ENCODE data around the gene TC2N. TPM values are rescaled to one million over a fixed set of nuclear protein-coding genes. Genes with fewer than 3 reads are reported as not detected.
"Not testable (repeated sequence)": the region's sequence is repeated elsewhere in the genome, so short reads cannot be mapped to it uniquely, and the experiment has no call there.

TC2N gene
- total RNA-seq, 1 experiment from 2014 or later = 15.9 TPM

- BruUV-seq (replicated peaks) = no TSS peak
- Histone ChIP-seq H3K9me3 (ENCODE audit: control insufficient read depth in 1 of 2, insufficient read depth in 1 of 2, low read depth in 1 of 2, low read length in 2 of 2) (no peaks in the 10 kb centered on the region), H3K79me2 (ENCODE audit: insufficient read depth, low read length) (no peaks in the 10 kb centered on the region), H3K4me1 (ENCODE audit: control insufficient read depth in 1 of 2, insufficient read depth in 2 of 2, low read length in 2 of 2) (no peaks in the 10 kb centered on the region), H3K9ac (ENCODE audit: low read length) (no peak overlapping the region), H3K27ac (ENCODE audit: low read depth, low read length) (no peak overlapping the region), H3K4me3 (replicated peaks in 1 of 2; ENCODE audit: low read depth in 1 of 2, low read length in 2 of 2) (no peak overlapping the region), H3K36me3 (ENCODE audit: control insufficient read depth in 1 of 2, insufficient read depth in 2 of 2, low read length in 2 of 2) (no peaks in the 10 kb centered on the region), H3K9me2 (ENCODE audit: insufficient read depth) (no peaks in the 10 kb centered on the region), H4K20me1 (ENCODE audit: insufficient read depth) (no peaks in the 10 kb centered on the region), H3K4me2 (ENCODE audit: low read length) (no peak overlapping the region), H2AFZ (ENCODE audit: low read depth, low read length, poor library complexity, severe bottlenecking) (no peak overlapping the region), H3K27me3 (ENCODE audit: insufficient read depth, low read length) (no peaks in the 10 kb centered on the region)
- ATAC-seq (no peak), DNase-seq (ENCODE audit: low read depth, low spot score) (no peak)
- TF ChIP-seq, protein P1, sequence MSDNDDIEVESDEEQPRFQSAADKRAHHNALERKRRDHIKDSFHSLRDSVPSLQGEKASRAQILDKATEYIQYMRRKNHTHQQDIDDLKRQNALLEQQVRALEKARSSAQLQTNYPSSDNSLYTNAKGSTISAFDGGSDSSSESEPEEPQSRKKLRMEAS (IDR thresholded peaks at IDR 0.05) = no peak
- no peak for TF ChIP-seq CEBPB (IDR thresholded peaks at IDR 0.05; ENCODE audit: low read depth)
- no peak for TF ChIP-seq RAD21 (IDR thresholded peaks at IDR 0.05; ENCODE audit: low read depth)
- TF ChIP-seq ATF3 (IDR thresholded peaks at IDR 0.05) = no peak
- TF ChIP-seq ZFX (IDR thresholded peaks at IDR 0.05) = no peak
- no peak for TF ChIP-seq SIN3A (IDR thresholded peaks at IDR 0.05; ENCODE audit: low read depth)
- intact Hi-C loops (cut with micrococcal nuclease) = no loop called here
- RAD21 ChIA-PET (ENCODE audit: low non-redundant PET in 1 of 2, low total read pairs in 2 of 2, uncharacterized antibody in 2 of 2, unreplicated experiment in 2 of 2) = no interaction called here
- POLR2A ChIA-PET = no interaction called here
- CTCF ChIA-PET = no interaction called here
Observed at GRCh38 chr14:91847693-91848092, 19.6 kb downstream of the TC2N start.

DNA sequence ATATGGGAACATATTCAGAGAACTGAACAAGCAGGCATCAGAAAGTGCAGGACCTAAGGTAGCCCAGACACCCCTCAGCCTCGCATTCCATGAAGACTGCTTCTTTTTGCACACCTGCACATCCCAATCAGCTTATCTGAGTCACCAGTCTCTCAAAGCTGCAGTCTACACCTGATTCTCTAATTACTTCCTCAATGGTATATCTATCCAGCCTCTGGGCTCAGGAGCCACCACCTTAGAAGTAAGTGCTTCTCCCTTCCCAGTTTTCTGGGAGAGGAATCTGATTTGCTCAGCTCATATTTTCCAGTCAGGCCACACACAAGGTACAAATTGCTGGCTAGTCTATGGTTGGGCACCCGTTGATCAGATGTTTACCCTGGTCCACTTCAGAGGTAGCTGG is 21.7 kb downstream of the TC2N start:
- no TSS peak for BruUV-seq (replicated peaks)
- DNase-seq (ENCODE audit: low read depth, low spot score) (no peak), ATAC-seq (no peak)
- intact Hi-C loops (cut with micrococcal nuclease) = no loop called here
- RAD21 ChIA-PET (ENCODE audit: low non-redundant PET in 1 of 2, low total read pairs in 2 of 2, uncharacterized antibody in 2 of 2, unreplicated experiment in 2 of 2) = interaction anchor here in 1 of 2 experiments (0.6 kb wide), 1 partner anchor 66 kb away, joined by 4 read pairs; no protein-coding TSS in a partner anchor
- Histone ChIP-seq H3K9ac (ENCODE audit: low read length) (no peak overlapping the region), H3K9me3 (ENCODE audit: control insufficient read depth in 1 of 2, insufficient read depth in 1 of 2, low read depth in 1 of 2, low read length in 2 of 2) (no peaks in the 10 kb centered on the region), H3K9me2 (ENCODE audit: insufficient read depth) (no peaks in the 10 kb centered on the region), H3K4me3 (replicated peaks in 1 of 2; ENCODE audit: low read depth in 1 of 2, low read length in 2 of 2) (no peak overlapping the region), H3K4me1 (ENCODE audit: control insufficient read depth in 1 of 2, insufficient read depth in 2 of 2, low read length in 2 of 2) (no peaks in the 10 kb centered on the region), H3K79me2 (ENCODE audit: insufficient read depth, low read length) (no peaks in the 10 kb centered on the region), H3K36me3 (ENCODE audit: control insufficient read depth in 1 of 2, insufficient read depth in 2 of 2, low read length in 2 of 2) (no peaks in the 10 kb centered on the region), H4K20me1 (ENCODE audit: insufficient read depth) (no peaks in the 10 kb centered on the region), H3K27me3 (ENCODE audit: insufficient read depth, low read length) (no peaks in the 10 kb centered on the region), H2AFZ (ENCODE audit: low read depth, low read length, poor library complexity, severe bottlenecking) (no peak overlapping the region), H3K4me2 (ENCODE audit: low read length) (no peak overlapping the region), H3K27ac (ENCODE audit: low read depth, low read length) (no peak overlapping the region)
- no peak for TF ChIP-seq POLR2A (IDR thresholded peaks at IDR 0.05; ENCODE audit: borderline replicate concordance, extremely low read depth, insufficient read depth, insufficient read length)
- no peak for TF ChIP-seq ZNF274 (IDR thresholded peaks at IDR 0.05; ENCODE audit: low read depth, low read length)
- TF ChIP-seq ZFX (IDR thresholded peaks at IDR 0.05) = no peak
- TF ChIP-seq ATF3 (IDR thresholded peaks at IDR 0.05) = no peak
- no peak for TF ChIP-seq JUND (IDR thresholded peaks at IDR 0.05)
- no peak for TF ChIP-seq EGR1 (IDR thresholded peaks at IDR 0.05; ENCODE audit: low read depth)
- TF ChIP-seq, protein P2, sequence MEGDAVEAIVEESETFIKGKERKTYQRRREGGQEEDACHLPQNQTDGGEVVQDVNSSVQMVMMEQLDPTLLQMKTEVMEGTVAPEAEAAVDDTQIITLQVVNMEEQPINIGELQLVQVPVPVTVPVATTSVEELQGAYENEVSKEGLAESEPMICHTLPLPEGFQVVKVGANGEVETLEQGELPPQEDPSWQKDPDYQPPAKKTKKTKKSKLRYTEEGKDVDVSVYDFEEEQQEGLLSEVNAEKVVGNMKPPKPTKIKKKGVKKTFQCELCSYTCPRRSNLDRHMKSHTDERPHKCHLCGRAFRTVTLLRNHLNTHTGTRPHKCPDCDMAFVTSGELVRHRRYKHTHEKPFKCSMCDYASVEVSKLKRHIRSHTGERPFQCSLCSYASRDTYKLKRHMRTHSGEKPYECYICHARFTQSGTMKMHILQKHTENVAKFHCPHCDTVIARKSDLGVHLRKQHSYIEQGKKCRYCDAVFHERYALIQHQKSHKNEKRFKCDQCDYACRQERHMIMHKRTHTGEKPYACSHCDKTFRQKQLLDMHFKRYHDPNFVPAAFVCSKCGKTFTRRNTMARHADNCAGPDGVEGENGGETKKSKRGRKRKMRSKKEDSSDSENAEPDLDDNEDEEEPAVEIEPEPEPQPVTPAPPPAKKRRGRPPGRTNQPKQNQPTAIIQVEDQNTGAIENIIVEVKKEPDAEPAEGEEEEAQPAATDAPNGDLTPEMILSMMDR (IDR thresholded peaks at IDR 0.05 in 2 of 3, conservative IDR thresholded peaks at IDR 0.05 in 1 of 3; ENCODE audit: borderline replicate concordance in 1 of 3, insufficient read depth in 1 of 3, low read depth in 2 of 3, low read length in 2 of 3) = no peak
- TF ChIP-seq FOSL1 (IDR thresholded peaks at IDR 0.05; ENCODE audit: low read depth) = no peak
- no peak for TF ChIP-seq SP1 (IDR thresholded peaks at IDR 0.05; ENCODE audit: low read depth)
- no peak for TF ChIP-seq EZH2phosphoT487 (IDR thresholded peaks at IDR 0.05; ENCODE audit: borderline replicate concordance)
- no peak for TF ChIP-seq TCF7L2 (IDR thresholded peaks at IDR 0.05; ENCODE audit: borderline replicate concordance, extremely low read depth, insufficient read depth, insufficient read length)
- CTCF ChIA-PET = no interaction called here
- POLR2A ChIA-PET = no interaction called here

DNA sequence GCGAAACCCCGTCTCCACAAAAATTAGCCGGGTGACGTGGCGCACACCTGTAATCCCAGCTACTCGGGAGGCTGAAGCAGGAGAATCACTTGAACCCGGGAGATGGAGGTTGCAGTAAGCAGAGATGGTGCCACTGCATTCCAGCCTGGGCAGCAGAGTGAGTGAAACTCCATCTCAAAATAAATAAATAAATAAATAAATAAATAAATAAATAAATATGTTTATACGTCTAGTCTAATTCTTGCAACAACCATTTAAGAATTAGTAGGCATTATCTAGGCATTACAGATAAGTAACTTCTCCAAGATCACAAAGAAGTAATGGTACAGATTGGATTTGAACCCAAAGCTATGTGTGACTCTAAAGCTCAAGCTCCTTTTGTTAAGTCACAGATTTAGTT is 22.3 kb downstream of the TC2N start:
- H3K4me2 ChIP-seq (ENCODE audit: low read length); CTCF ChIA-PET; H3K4me3 ChIP-seq (replicated peaks in 1 of 2; ENCODE audit: low read depth in 1 of 2, low read length in 2 of 2); BruUV-seq (replicated peaks); H3K9ac ChIP-seq (ENCODE audit: low read length); DNase-seq (ENCODE audit: low read depth, low spot score); H3K36me3 ChIP-seq (ENCODE audit: control insufficient read depth in 1 of 2, insufficient read depth in 2 of 2, low read length in 2 of 2); H3K27ac ChIP-seq (ENCODE audit: low read depth, low read length); H2AFZ ChIP-seq (ENCODE audit: low read depth, low read length, poor library complexity, severe bottlenecking); ATAC-seq; H3K4me1 ChIP-seq (ENCODE audit: control insufficient read depth in 1 of 2, insufficient read depth in 2 of 2, low read length in 2 of 2); H3K9me3 ChIP-seq (ENCODE audit: control insufficient read depth in 1 of 2, insufficient read depth in 1 of 2, low read depth in 1 of 2, low read length in 2 of 2); H3K27me3 ChIP-seq (ENCODE audit: insufficient read depth, low read length); H3K9me2 ChIP-seq (ENCODE audit: insufficient read depth); POLR2A ChIA-PET; intact Hi-C loops (cut with micrococcal nuclease); H3K79me2 ChIP-seq (ENCODE audit: insufficient read depth, low read length); H4K20me1 ChIP-seq (ENCODE audit: insufficient read depth): not testable (repeated sequence)
- RAD21 ChIA-PET (ENCODE audit: low non-redundant PET in 1 of 2, low total read pairs in 2 of 2, uncharacterized antibody in 2 of 2, unreplicated experiment in 2 of 2) = interaction anchor here in 1 of 2 experiments (0.6 kb wide), 1 partner anchor 66 kb away, joined by 4 read pairs; no protein-coding TSS in a partner anchor
